Adrenal gland (tissue), 12 donors: ENCODE data around the gene DAPK2. TPM values are rescaled to one million over a fixed set of nuclear protein-coding genes. Genes with fewer than 3 reads are reported as not detected.

Experiments
- DNase-seq, 7 donors: peaks; one replicate each; pipeline ENCODE4 v3.0.0-alpha.2; 2019 to 2020
- H3K27ac ChIP-seq, 5 donors: fragments of 200-600 bp; sonication (generic) in 4 of 5; 1 replicate in 3 of 5; 2 replicates in 2 of 5; pipeline versions ENCODE4 v1.5.1 to v1.8.0; 2016 to 2020; ENCODE audit warnings: mild to moderate bottlenecking in 1 of 5
- H3K27me3 ChIP-seq: fragments of 200-600 bp; 2 replicates; pipeline ENCODE4 v1.8.0; 2021
- H3K36me3 ChIP-seq, 2 donors: fragments of 200-600 bp; replicated peaks in 1 of 2; 1 replicate in 1 of 2; 2 replicates in 1 of 2; pipeline versions ENCODE4 v1.5.1 to v1.8.0; 2018 to 2022
- H3K4me1 ChIP-seq, 2 donors: fragments of 200-600 bp; replicated peaks in 1 of 2; 1 replicate in 1 of 2; 2 replicates in 1 of 2; pipeline versions ENCODE4 v1.5.1 to v1.8.0; 2018 to 2021
- H3K4me3 ChIP-seq, 4 donors: fragments of 200-600 bp; sonication (generic) in 3 of 4; one replicate each; pipeline ENCODE4 v1.5.1; 2016 to 2018
- H3K9me3 ChIP-seq, 3 donors: fragments of 200-600 bp; sonication (generic) in 1 of 3; replicated peaks in 1 of 3; 1 replicate in 2 of 3; 2 replicates in 1 of 3; pipeline versions ENCODE4 v1.5.1 to v1.8.0; 2016 to 2021
- POLR2A ChIP-seq, 2 donors: fragments of 450-650 bp; IDR thresholded peaks; one replicate each; pipeline ENCODE4 v1.6.1; 2017; ENCODE audit warnings: antibody characterized with exemption in 2 of 2, mild to moderate bottlenecking in 2 of 2, moderate library complexity in 1 of 2
- WGBS, 4 donors: extraction: QIAGEN DNeasy Blood & Tissue Kit in 2 of 4; methylation state at CpG; one replicate each; pipeline versions ENCODE4 v1.1.5 to v1.1.7; 2013 to 2017; 5-methylcytosine and 5-hydroxymethylcytosine counted together
- intact Hi-C, 2 donors: fragments of 100-400 bp; cut with DNase I; formaldehyde crosslinking; loops; one replicate each; pipeline versions ENCODE4 v1.14.1 to v1.15.0; 2022 to 2023
- polyA plus RNA-seq, 3 donors: library from polyadenylated mRNA; stranded (reverse); fragments of 200-250 nt in 2 of 3; fragments of 350-450 nt in 1 of 3; fragmentation: Illumina TruSeq in 1 of 3; extraction: RNeasy Lipid Tissue Mini Kit (QIAGEN cat#74804) in 1 of 3; gene quantifications; one replicate each; pipeline ENCODE4 v1.2.3, GENCODE V29; 2013 to 2014
- total RNA-seq, 9 donors: library from RNA; depleted of rRNA in 4 of 9; stranded (reverse); fragments of >200 nt in 4 of 9; fragments of 120-200 nt in 1 of 9; fragmentation: NEBNext Ultra II Directional in 1 of 9; extraction: Animal tissue kit (Norgen Biotek cat#: 25700) in 1 of 9; gene quantifications; one replicate each; pipeline versions ENCODE4 v1.1.0 to v1.2.4, GENCODE V29; 2013 to 2023
- TF ChIP-seq, protein P1 (sequence below), 6 experiments: fragments of 450-650 bp in 4 of 6; fragments of 200-600 bp in 2 of 6; sonication (generic) in 1 of 6; IDR thresholded peaks; 1 replicate in 5 of 6; 2 replicates in 1 of 6; pipeline versions ENCODE4 v1.5.1 to v1.8.0; 2016 to 2021; ENCODE audit warnings: antibody characterized with exemption in 6 of 6, mild to moderate bottlenecking in 2 of 6, moderate library complexity in 1 of 6
- donor health status: healthy with polysubstance abuse.
- donor health status: Bipolar disorder and iron deficiency.
- donor health status: DM: yes; HTN: yes; CAD: no.
- donor health status: DM: no; HTN: no; CAD: no.
- donor health status: DM: no; HTN: no; CAD: no.
- donor health status: DM: yes; HTN: yes; CAD: no.

The DAPK2 gene
- total and polyA plus RNA-seq, 12 donors: 0.97 to 8.7 (median 6.1) TPM

DNA sequence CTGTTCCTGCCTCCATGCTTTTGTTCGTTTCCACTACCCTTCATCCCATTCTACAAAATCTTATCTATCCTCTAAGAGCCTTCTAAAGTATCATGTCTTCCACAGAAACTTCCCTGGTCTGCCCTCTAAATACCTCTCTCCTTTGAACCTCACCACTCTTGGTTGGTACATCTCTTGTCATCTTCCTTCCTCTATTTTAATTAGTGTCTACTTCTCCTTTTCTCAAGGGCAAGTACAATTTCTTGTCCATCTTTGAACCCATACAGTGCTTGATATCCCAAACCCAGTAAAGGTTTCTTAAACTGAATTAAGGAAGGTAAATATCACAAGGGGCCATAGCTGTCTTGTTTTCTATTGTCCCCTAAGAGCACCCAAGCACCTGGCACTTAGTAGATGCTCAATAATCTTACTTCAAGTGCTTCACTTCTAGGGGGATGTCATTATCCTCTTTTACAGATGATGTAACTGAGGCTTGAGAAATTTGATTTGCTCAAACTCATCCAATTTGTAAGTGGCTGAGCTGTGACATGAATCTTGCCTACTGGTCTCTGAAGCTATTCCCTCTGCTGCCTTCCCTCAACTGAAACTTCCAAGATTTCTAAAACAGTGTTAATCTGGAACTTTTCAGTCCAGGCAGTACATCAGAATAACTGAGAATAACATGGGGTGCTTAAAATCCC is 2.6 kb upstream of the DAPK2 start:
- WGBS, 4 donors: 77 to 92% (median 85%) methylated on average over 1 of the region's 1 CpG
- peaks cover 0 to 3% of the 10 kb centered on the region in 2 donors for H3K4me1 ChIP-seq

DNA sequence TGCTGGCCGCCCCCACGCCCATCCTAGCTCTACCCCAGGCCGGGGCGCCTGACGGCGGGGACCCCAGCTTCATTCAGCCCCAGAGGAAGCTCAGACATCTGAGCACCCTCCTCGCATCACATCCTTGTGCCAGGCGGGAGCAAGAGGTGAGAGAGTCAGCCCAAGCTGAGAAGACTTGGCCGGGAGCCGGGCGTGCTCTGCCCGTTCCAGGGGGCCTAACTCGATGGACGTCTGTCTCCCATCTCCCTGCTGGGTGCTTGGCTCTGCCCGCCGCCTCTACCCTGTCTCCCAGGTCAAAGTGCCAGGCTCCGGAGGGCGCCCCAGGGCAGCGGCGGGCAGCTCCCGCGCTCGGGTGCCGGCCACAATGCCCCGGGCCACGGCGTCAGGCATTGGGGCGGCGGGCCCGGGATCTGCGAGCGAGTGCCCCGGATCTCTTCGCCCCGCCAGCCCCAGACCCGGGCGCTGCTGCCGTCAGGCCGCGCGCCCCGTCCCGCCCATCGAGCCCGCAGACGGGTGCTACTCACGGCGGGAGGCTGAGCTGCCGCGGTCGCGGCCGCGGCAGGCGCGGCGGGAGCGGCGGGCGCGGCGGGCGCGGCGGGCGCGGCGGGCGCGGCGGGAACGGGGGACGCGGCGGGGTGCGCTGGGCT is 388 bp downstream of the DAPK2 start:
- no peaks in the 10 kb centered on the region for H3K27me3 ChIP-seq
- H3K27ac ChIP-seq: peak overlapping the region in 1 of 5 donors; percentile 70
- peaks cover 0 to 3% of the 10 kb centered on the region in 2 donors for H3K4me1 ChIP-seq
- H3K9me3 ChIP-seq: no peaks in the 10 kb centered on the region
- no peaks in the 10 kb centered on the region for H3K36me3 ChIP-seq
- DNase-seq: peak in 2 of 7 donors; percentile 28 to 29
- intact Hi-C loops: loop anchor here (5.0 to 10.0 kb wide), 4 partner anchors 104 to 291 kb away; no protein-coding TSS in a partner anchor
- 12 to 80% (median 28%) methylated on average over 7 to 74 of the region's 76 CpGs for WGBS, 4 donors
- no peak for TF ChIP-seq POLR2A (IDR thresholded peaks at IDR 0.05)
- TF ChIP-seq, protein P1, sequence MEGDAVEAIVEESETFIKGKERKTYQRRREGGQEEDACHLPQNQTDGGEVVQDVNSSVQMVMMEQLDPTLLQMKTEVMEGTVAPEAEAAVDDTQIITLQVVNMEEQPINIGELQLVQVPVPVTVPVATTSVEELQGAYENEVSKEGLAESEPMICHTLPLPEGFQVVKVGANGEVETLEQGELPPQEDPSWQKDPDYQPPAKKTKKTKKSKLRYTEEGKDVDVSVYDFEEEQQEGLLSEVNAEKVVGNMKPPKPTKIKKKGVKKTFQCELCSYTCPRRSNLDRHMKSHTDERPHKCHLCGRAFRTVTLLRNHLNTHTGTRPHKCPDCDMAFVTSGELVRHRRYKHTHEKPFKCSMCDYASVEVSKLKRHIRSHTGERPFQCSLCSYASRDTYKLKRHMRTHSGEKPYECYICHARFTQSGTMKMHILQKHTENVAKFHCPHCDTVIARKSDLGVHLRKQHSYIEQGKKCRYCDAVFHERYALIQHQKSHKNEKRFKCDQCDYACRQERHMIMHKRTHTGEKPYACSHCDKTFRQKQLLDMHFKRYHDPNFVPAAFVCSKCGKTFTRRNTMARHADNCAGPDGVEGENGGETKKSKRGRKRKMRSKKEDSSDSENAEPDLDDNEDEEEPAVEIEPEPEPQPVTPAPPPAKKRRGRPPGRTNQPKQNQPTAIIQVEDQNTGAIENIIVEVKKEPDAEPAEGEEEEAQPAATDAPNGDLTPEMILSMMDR (IDR thresholded peaks at IDR 0.05): no peak
- peak overlapping the region in 2 of 4 donors; percentile 32 to 91 for H3K4me3 ChIP-seq

More for the DNA sequence above, 2.6 kb upstream of the DAPK2 start:
- no peak for TF ChIP-seq POLR2A (IDR thresholded peaks at IDR 0.05)
- TF ChIP-seq, protein P1 (IDR thresholded peaks at IDR 0.05): no peak
- Histone ChIP-seq H3K27ac (no peak overlapping the region), H3K27me3 (no peaks in the 10 kb centered on the region), H3K4me3 (no peak overlapping the region), H3K9me3 (no peaks in the 10 kb centered on the region), H3K36me3 (no peaks in the 10 kb centered on the region)
- no peak for DNase-seq
- intact Hi-C loops: loop anchor here (5.0 to 10.0 kb wide), 4 partner anchors 107 to 294 kb away; no protein-coding TSS in a partner anchor

DNA sequence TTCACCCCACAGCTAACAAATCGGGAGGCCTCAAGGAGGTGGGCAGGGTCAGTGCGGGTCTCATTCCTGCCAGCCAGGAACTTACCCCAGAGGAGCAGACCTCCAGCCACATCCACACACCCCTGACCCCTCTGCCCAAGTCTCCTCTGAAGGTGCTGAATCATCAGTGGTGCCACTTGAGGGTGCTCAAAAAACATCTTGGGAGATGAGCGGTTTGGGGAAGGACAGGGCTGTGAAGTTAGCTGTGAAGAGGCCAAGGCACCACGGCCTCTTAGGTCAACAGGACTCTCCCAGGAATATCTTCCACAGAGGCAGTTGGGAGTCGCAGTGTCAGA is 1.2 kb downstream of the DAPK2 start:
- no peak for TF ChIP-seq POLR2A (IDR thresholded peaks at IDR 0.05)
- TF ChIP-seq, protein P1 (IDR thresholded peaks at IDR 0.05): no peak
- Histone ChIP-seq H3K4me3 (no peak overlapping the region), H3K27ac (no peak overlapping the region), H3K36me3 (no peaks in the 10 kb centered on the region), H3K4me1 (peaks cover 0 to 3% of the 10 kb centered on the region in 2 donors), H3K9me3 (no peaks in the 10 kb centered on the region), H3K27me3 (no peaks in the 10 kb centered on the region)
- DNase-seq: no peak
- intact Hi-C loops: loop anchor here (5.0 to 10.0 kb wide), 4 partner anchors 103 to 290 kb away; no protein-coding TSS in a partner anchor
- 72 to 92% (median 76%) methylated on average over 5 of the region's 5 CpGs; no CpG with 5 or more reads in 1 of the 4 donors for WGBS, 4 donors

DNA sequence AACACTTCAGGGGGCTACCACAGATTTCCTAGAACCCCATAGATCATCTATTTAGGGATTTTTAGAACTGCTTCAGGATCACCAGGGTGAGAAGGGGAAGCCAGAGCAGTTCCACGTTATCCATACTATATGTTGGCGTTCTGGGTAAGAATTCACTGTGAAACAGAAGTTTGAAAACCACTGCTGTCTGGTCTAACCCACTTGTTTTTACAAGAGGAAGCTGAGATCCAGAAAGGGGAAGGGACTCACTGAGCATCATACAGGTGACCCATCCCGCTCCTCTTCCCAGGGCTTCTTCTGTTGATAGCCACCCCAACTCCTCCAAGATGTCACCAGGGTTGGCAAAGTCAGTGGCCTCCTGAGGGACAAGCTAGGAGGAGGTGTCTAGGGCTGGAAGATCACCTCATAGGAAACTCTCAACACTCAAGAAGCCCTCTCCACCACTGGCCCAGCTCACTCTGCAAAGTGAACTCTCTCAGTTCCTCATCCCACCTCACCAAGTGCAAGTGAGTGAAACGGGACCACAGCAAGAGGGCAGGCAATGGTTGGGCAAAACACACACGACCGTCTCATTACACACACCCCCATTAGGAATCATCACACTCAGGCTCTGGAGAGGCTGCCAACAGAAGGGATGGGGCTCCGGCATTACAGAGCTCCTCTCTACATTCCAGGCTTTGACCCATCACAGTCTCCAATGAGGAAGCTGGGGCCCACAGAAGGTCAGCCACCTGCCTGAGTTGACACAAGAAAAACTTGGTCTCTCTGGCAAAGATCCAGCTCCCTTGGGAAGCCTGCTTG is 1.8 kb downstream of the DAPK2 start:
- H3K27me3 ChIP-seq: no peaks in the 10 kb centered on the region
- H3K27ac ChIP-seq: no peak overlapping the region
- H3K9me3 ChIP-seq: no peaks in the 10 kb centered on the region
- 72 to 84% (median 81%) methylated on average over 6 to 7 of the region's 7 CpGs for WGBS, 4 donors
- intact Hi-C loops: loop anchor here (5.0 to 10.0 kb wide), 4 partner anchors 102 to 290 kb away; no protein-coding TSS in a partner anchor
- TF ChIP-seq, protein P1 (IDR thresholded peaks at IDR 0.05): no peak
- TF ChIP-seq POLR2A (IDR thresholded peaks at IDR 0.05): no peak
- no peak overlapping the region for H3K4me3 ChIP-seq
- peaks cover 0 to 3% of the 10 kb centered on the region in 2 donors for H3K4me1 ChIP-seq
- H3K36me3 ChIP-seq: no peaks in the 10 kb centered on the region
- no peak for DNase-seq
